Endothelial cell of umbilical vein (primary cell): ENCODE data around the gene EPS15. TPM values are rescaled to one million over a fixed set of nuclear protein-coding genes. Genes with fewer than 3 reads are reported as not detected.

Source experiments
- BruUV-seq: library from RNA; stranded (reverse); fragments of 400-500 nt; replicated peaks from 2 replicates; lab custom pipeline; 2021; lab: Mats Ljungman, UMichigan
- CTCF ChIA-PET: fragments of 300-600, 350-600 bp; sonication (Branson Sonifier 250); formaldehyde crosslinking; loops from one replicate; lab custom pipeline; 2021; ENCODE audit warnings: antibody characterized with exemption, inconsistent platforms; lab: Charles Lee
- POLR2A ChIA-PET: fragments of 300-600, 350-600 bp; sonication (Branson Sonifier 250); formaldehyde crosslinking; loops from one replicate; lab custom pipeline; 2021; ENCODE audit warnings: antibody characterized with exemption, inconsistent platforms; lab: Charles Lee
- DNase-seq: peaks from one replicate; pipeline ENCODE4 v3.0.0-alpha.2; 2011; ENCODE audit warnings: low read depth, low spot score
- FAIRE-seq: peaks from 2 replicates; lab custom pipeline; 2011; peaks lifted over from hg19 to GRCh38; lab: Jason Lieb, UNC
- H2AFZ ChIP-seq: 2 replicates; pipeline ENCODE4 v1.6.0; 2012; ENCODE audit warnings: low read depth, low read length, control low read depth, inconsistent platforms
- H3K27ac ChIP-seq: 2 replicates; pipeline ENCODE4 v1.5.1; 2011; ENCODE audit warnings: low read depth, mild to moderate bottlenecking, control low read depth, low read length, moderate library complexity; ENCODE audit not compliant: insufficient read depth
- H3K27me3 ChIP-seq, 2 experiments: 2 replicates each; pipeline versions ENCODE4 v1.6.0 to v1.6.1; 2011; ENCODE audit warnings: low read length in 2 of 2, mixed read lengths in 1 of 2; ENCODE audit not compliant: control insufficient read depth in 2 of 2, insufficient read depth in 2 of 2
- H3K36me3 ChIP-seq, 2 experiments: 2 replicates in 1 of 2; 3 replicates in 1 of 2; pipeline ENCODE4 v1.5.1; 2011; ENCODE audit warnings: low read length in 2 of 2, mild to moderate bottlenecking in 1 of 2, moderate library complexity in 1 of 2; ENCODE audit not compliant: control insufficient read depth in 2 of 2, insufficient read depth in 2 of 2; ENCODE audit errors: extremely low read depth in 1 of 2
- H3K4me1 ChIP-seq: 3 replicates; pipeline ENCODE4 v1.5.1; 2011; ENCODE audit warnings: mild to moderate bottlenecking, low read length; ENCODE audit not compliant: control insufficient read depth, insufficient read depth; ENCODE audit errors: extremely low read depth
- H3K4me2 ChIP-seq: 2 replicates; pipeline ENCODE4 v1.6.1; 2011; ENCODE audit warnings: low read length, control low read depth, mixed read lengths; ENCODE audit not compliant: insufficient read depth
- H3K4me3 ChIP-seq, 3 experiments: fragments of 200-600 bp in 1 of 3; sonication (generic), shearing (Covaris generic) in 1 of 3; replicated peaks in 1 of 3; 2 replicates each; pipeline ENCODE4 v1.5.1; 2011 to 2016; ENCODE audit warnings: control low read depth in 3 of 3, low read length in 3 of 3, mild to moderate bottlenecking in 2 of 3, inconsistent platforms in 1 of 3, low read depth in 1 of 3, moderate library complexity in 1 of 3; ENCODE audit not compliant: insufficient read depth in 1 of 3
- H3K79me2 ChIP-seq: 2 replicates; pipeline ENCODE4 v1.6.0; 2012; ENCODE audit warnings: low read length, inconsistent platforms; ENCODE audit not compliant: control insufficient read depth, insufficient read depth
- H3K9ac ChIP-seq: replicated peaks from 2 replicates; pipeline ENCODE3; 2011; ENCODE audit warnings: low read length, control low read depth; ENCODE audit not compliant: insufficient read depth; ENCODE audit errors: extremely low read depth
- H3K9me1 ChIP-seq: replicated peaks from 3 replicates; pipeline ENCODE4 v1.6.0; 2011; ENCODE audit warnings: mild to moderate bottlenecking, low read length; ENCODE audit not compliant: control insufficient read depth, insufficient read depth; ENCODE audit errors: extremely low read depth
- H3K9me3 ChIP-seq: replicated peaks from 2 replicates; pipeline ENCODE4 v1.5.1; 2012; ENCODE audit warnings: low read length, inconsistent platforms; ENCODE audit not compliant: control insufficient read depth, insufficient read depth
- H4K20me1 ChIP-seq: replicated peaks from 2 replicates; pipeline ENCODE3; 2011; ENCODE audit warnings: mild to moderate bottlenecking, low read length; ENCODE audit not compliant: control insufficient read depth, insufficient read depth; ENCODE audit errors: extremely low read depth
- CTCF ChIP-seq, 2 donors: IDR thresholded peaks; 1 replicate in 1 of 2; 2 replicates in 1 of 2; pipeline ENCODE4 v1.5.1; 2011; ENCODE audit warnings: low read length in 2 of 2, mild to moderate bottlenecking in 2 of 2, moderate library complexity in 2 of 2, control low read depth in 1 of 2, inconsistent platforms in 1 of 2, low read depth in 1 of 2; ENCODE audit not compliant: insufficient read depth in 1 of 2; ENCODE audit errors: extremely low read depth in 1 of 2
- EZH2 ChIP-seq: IDR thresholded peaks from 2 replicates; pipeline ENCODE4 v1.6.1; 2012; ENCODE audit warnings: borderline replicate concordance, low read depth, mild to moderate bottlenecking, moderate library complexity, low read length, inconsistent platforms; ENCODE audit not compliant: severe bottlenecking
- FOS ChIP-seq: IDR thresholded peaks from 2 replicates; pipeline ENCODE4 v1.6.1; 2011; ENCODE audit warnings: mild to moderate bottlenecking, low read length, moderate library complexity, borderline replicate concordance; ENCODE audit not compliant: insufficient read depth
- GATA2 ChIP-seq: IDR thresholded peaks from 2 replicates; pipeline ENCODE4 v1.7.0; 2011; ENCODE audit warnings: low read depth, mild to moderate bottlenecking, moderate library complexity, mixed read lengths, low read length; ENCODE audit not compliant: insufficient read length, insufficient read depth
- JUN ChIP-seq: IDR thresholded peaks from 2 replicates; pipeline ENCODE4 v1.6.1; 2011; ENCODE audit warnings: borderline replicate concordance, low read depth; ENCODE audit not compliant: insufficient read length, insufficient read depth
- MYC ChIP-seq: IDR thresholded peaks from one replicate; pipeline ENCODE4 v1.6.1; 2011; ENCODE audit warnings: mild to moderate bottlenecking, low read depth, low read length
- POLR2A ChIP-seq: IDR thresholded peaks from 2 replicates; pipeline ENCODE4 v1.6.1; 2012; ENCODE audit warnings: low read depth, mild to moderate bottlenecking, control low read depth, low read length
- POLR2AphosphoS5 ChIP-seq: IDR thresholded peaks from 2 replicates; pipeline ENCODE4 v1.6.1; 2012; ENCODE audit warnings: low read depth, mild to moderate bottlenecking, control low read depth, low read length, moderate library complexity; ENCODE audit not compliant: insufficient read depth
- dilution Hi-C: fragments of 300-500 bp; cut with MboI; formaldehyde crosslinking; loops from one replicate; pipeline ENCODE4 v1.15.0; 2019; ENCODE audit warnings: low sequenced_read_pairs; ENCODE audit not compliant: extremely low pct_ligation_motif_present
- intact Hi-C: fragments of 100-400 bp; cut with micrococcal nuclease; formaldehyde crosslinking; loops from one replicate; pipeline ENCODE4 v1.10.0; 2022
- polyA plus RNA-seq, 4 experiments: library from polyadenylated mRNA; depleted of rRNA in 3 of 4; stranded (reverse) in 3 of 4; unstranded in 1 of 4; fragments of >200 nt; gene quantifications; 2 replicates each; pipeline versions ENCODE4 v1.2.1 to v1.2.3, GENCODE V29; 2011 to 2012; ENCODE audit warnings: missing spikeins in 1 of 4
- total RNA-seq: library from RNA; stranded (reverse); gene quantifications from 2 replicates; pipeline ENCODE4 v1.2.3, GENCODE V29; 2021
- TF ChIP-seq, protein P1 (sequence below): IDR thresholded peaks from 2 replicates; pipeline ENCODE4 v1.6.1; 2011; ENCODE audit not compliant: insufficient read depth, insufficient read length

Gene EPS15
- total and polyA plus RNA-seq, 2 donors (not counting 3 experiments of a cell fraction or from before 2014, with no cell fraction given): 15.4 to 44.8 TPM

DNA sequence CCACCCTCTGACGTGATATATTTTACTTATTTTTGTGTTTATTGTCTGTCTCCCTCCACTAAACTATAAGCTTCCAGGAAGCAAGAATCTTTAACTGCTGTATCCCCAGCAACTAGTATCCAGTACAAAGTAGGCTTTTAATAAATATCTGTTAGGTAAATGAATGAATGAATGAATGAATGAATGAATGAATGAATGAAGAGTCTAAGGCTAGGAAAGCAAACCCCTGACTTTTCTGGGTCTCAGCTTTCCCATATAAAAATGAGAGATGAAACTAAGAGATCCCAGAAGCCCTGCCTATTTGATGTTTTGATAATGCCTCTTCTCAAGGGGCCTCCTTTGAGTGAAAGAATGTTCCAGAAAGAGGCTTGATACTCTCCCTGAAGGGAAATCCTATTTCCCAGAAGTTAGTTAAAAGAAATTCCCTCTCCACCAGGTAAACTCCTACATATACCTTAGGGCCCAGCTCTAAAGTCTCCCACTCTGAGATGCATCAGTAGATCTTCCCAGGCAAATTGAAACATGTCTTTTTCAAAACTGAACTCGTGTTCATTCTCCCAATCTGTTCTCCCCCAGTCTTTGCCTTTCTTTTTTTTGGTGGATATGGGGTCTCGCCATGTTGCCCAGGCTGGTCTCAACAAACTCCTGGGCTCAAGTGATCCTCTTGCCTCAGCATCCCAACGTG is 196.5 kb downstream of the EPS15 start:
- Histone ChIP-seq H3K9me1 (no peaks in the 10 kb centered on the region), H3K27me3 (no peaks in the 10 kb centered on the region), H3K4me3 (no peak overlapping the region), H3K4me2 (no peak overlapping the region), H3K79me2 (no peaks in the 10 kb centered on the region), H4K20me1 (no peaks in the 10 kb centered on the region), H3K36me3 (no peaks in the 10 kb centered on the region), H3K9ac (no peak overlapping the region), H2AFZ (no peak overlapping the region), H3K4me1 (peaks cover 8% of the 10 kb centered on the region), H3K9me3 (no peaks in the 10 kb centered on the region), H3K27ac (no peak overlapping the region)
- POLR2A ChIA-PET: no interaction called here
- TF ChIP-seq MYC: no peak
- no peak for TF ChIP-seq EZH2
- no peak for TF ChIP-seq CTCF (IDR thresholded peaks at IDR 0.05; ENCODE audit: extremely low read depth in 1 of 2, insufficient read depth in 1 of 2, low read depth in 1 of 2, low read length in 2 of 2)
- TF ChIP-seq GATA2: no peak
- TF ChIP-seq JUN: no peak
- TF ChIP-seq POLR2A: no peak
- no peak for TF ChIP-seq POLR2AphosphoS5
- TF ChIP-seq, protein P1, sequence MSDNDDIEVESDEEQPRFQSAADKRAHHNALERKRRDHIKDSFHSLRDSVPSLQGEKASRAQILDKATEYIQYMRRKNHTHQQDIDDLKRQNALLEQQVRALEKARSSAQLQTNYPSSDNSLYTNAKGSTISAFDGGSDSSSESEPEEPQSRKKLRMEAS: no peak
- TF ChIP-seq FOS: no peak
- dilution Hi-C loops: no loop called here
- intact Hi-C loops: no loop called here
- no TSS peak for BruUV-seq
- CTCF ChIA-PET: no interaction called here
- FAIRE-seq: no peak
- no peak for DNase-seq
